ENCODE results near the gene APOO.
"Not testable (repeated sequence)": the region's sequence is repeated elsewhere in the genome, so short reads cannot be mapped to it uniquely, and the experiment has no call there.

Gene APOO

GRCh38 chrX:23861215-23861896 lies 46.4 kb downstream of the APOO start:
- H3K9ac ChIP-seq = no peak overlapping the region
- H3K4me2 ChIP-seq = peak overlapping the region in 2 of 11 experiments; percentile 4 to 29; a peak in 1 of 22 replicates

GRCh38 chrX:23859238-23859637 lies 48.5 kb downstream of the APOO start:
- Histone ChIP-seq H3K36me3 (peaks cover 0 to 16% (median 0%) of the 10 kb centered on the region in 11 experiments; a peak in 3 of 22 replicates), H3K4me1 (peaks cover 0 to 27% (median 0%) of the 10 kb centered on the region in 10 experiments; a peak in 7 of 20 replicates)
- not testable (repeated sequence) for H3K4me2 ChIP-seq; H4K20me1 ChIP-seq; H3K9me3 ChIP-seq (replicated peaks in 1 of 11); H3K27me3 ChIP-seq; H3K4me3 ChIP-seq; H3K27ac ChIP-seq; H3K9ac ChIP-seq

More at GRCh38 chrX:23861215-23861896, 46.4 kb downstream of the APOO start:
- no peaks in the 10 kb centered on the region for H3K9me3 ChIP-seq (replicated peaks in 1 of 11)
- H3K27ac ChIP-seq = no peak overlapping the region
- no peaks in the 10 kb centered on the region for H4K20me1 ChIP-seq
- H3K36me3 ChIP-seq = peaks cover 0 to 19% (median 0%) of the 10 kb centered on the region in 11 experiments; a peak in 5 of 22 replicates
- no peak for TF ChIP-seq Cebpa-rat (IDR thresholded peaks at IDR 0.05)
- H3K27me3 ChIP-seq = no peaks in the 10 kb centered on the region
- H3K4me1 ChIP-seq = peaks cover 0 to 15% (median 0%) of the 10 kb centered on the region in 10 experiments; a peak in 5 of 20 replicates
- no peak overlapping the region for H3K4me3 ChIP-seq

- Histone ChIP-seq H3K27ac (no peak overlapping the region), H3K4me3 (no peak overlapping the region), H3K4me2 (no peak overlapping the region), H3K27me3 (no peaks in the 10 kb centered on the region), H3K9me3 (replicated peaks in 1 of 11) (no peaks in the 10 kb centered on the region), H3K9ac (no peak overlapping the region), H3K36me3 (peaks cover 0 to 16% (median 0%) of the 10 kb centered on the region in 11 experiments; a peak in 3 of 22 replicates), H3K4me1 (peaks cover 0 to 34% (median 0%) of the 10 kb centered on the region in 10 experiments; a peak in 7 of 20 replicates), H4K20me1 (no peaks in the 10 kb centered on the region)
- no peak for TF ChIP-seq Cebpa-rat (IDR thresholded peaks at IDR 0.05)
Measured at GRCh38 chrX:23857935-23858334, 49.8 kb downstream of the APOO start.

DNA sequence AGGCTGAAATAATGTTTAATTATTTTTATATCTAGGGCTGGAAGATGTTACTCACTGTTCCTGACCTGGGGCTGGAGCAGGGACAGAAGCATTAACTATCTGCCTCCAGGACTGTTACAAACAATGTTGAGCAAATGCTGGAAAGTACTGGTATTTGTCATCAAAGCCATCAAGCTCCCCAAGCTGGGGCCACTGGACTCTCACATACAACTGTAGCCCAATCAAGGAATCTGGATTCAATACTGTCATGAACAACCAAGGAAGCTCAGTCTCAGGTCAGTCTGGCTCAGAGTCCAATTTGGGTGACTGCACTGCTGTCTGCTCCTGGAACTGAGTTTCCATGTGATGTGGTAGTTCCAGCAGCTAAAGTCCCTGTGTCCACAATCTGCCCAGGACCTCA lies 50.4 kb downstream of the APOO start:
- H3K36me3 ChIP-seq = peaks cover 0 to 16% (median 0%) of the 10 kb centered on the region in 11 experiments; a peak in 3 of 22 replicates
- no peak overlapping the region for H3K9ac ChIP-seq
- no peaks in the 10 kb centered on the region for H4K20me1 ChIP-seq
- H3K4me3 ChIP-seq = no peak overlapping the region
- no peak for TF ChIP-seq Cebpa-rat (IDR thresholded peaks at IDR 0.05)
- H3K4me2 ChIP-seq = no peak overlapping the region
- H3K4me1 ChIP-seq = peaks cover 0 to 32% (median 0%) of the 10 kb centered on the region in 10 experiments; a peak in 7 of 20 replicates
- H3K27ac ChIP-seq = no peak overlapping the region
- H3K27me3 ChIP-seq = no peaks in the 10 kb centered on the region
- no peaks in the 10 kb centered on the region for H3K9me3 ChIP-seq (replicated peaks in 1 of 11)

DNA sequence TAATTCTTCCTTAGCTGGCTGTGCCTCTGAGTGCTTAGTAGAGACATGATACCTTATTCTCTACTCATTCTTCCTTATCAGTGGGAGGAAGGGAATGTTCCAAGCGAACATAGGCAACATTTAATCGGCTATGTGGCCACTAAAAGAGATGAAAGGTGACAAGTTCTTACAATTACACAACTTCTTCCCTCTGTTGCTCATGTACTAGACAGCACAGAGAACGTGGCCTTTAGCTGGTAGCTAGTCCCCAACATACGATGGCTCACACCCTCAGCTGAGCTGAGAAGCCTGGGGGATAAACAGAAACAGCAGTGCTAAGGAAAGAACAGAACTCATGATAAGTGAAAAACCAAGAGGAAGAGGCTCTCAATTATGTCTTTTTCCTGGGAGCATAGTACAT lies 52.2 kb downstream of the APOO start:
- no peak overlapping the region for H3K4me3 ChIP-seq
- no peak overlapping the region for H3K9ac ChIP-seq
- H3K4me2 ChIP-seq = peak overlapping the region in 1 of 11 experiments; percentile 3; a peak in 1 of 22 replicates
- H3K27ac ChIP-seq = no peak overlapping the region
- no peaks in the 10 kb centered on the region for H4K20me1 ChIP-seq
- H3K9me3 ChIP-seq (replicated peaks in 1 of 11) = no peaks in the 10 kb centered on the region
- TF ChIP-seq Cebpa-rat (IDR thresholded peaks at IDR 0.05) = no peak
- H3K27me3 ChIP-seq = no peaks in the 10 kb centered on the region
- peaks cover 0 to 16% (median 0%) of the 10 kb centered on the region in 11 experiments; a peak in 3 of 22 replicates for H3K36me3 ChIP-seq
- H3K4me1 ChIP-seq = peaks cover 0 to 36% (median 2%) of the 10 kb centered on the region in 10 experiments; a peak in 9 of 20 replicates

DNA sequence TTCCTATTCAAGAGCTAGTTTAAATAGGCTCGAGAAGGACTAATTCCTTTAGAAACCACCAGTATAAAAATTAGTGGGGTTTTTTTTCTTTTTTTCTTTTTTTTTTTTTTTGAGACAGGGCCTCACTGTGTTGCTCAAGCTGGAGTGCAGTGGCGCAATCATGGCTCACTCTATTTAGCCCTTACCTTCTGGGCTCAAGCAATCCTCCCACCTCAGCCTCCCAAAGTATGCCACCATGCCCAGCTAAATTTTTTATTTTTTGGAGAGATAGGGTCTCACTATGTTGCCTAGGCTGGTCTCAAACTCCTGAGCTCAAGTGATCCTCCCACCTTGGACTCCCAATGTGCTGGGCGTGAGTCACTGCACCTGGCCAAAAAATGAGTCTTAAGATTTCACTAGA lies 52.8 kb downstream of the APOO start:
- TF ChIP-seq Cebpa-rat (IDR thresholded peaks at IDR 0.05) = no peak
- H3K36me3 ChIP-seq = peaks cover 0 to 16% (median 0%) of the 10 kb centered on the region in 11 experiments; a peak in 3 of 22 replicates
- H3K27ac ChIP-seq = no peak overlapping the region

DNA sequence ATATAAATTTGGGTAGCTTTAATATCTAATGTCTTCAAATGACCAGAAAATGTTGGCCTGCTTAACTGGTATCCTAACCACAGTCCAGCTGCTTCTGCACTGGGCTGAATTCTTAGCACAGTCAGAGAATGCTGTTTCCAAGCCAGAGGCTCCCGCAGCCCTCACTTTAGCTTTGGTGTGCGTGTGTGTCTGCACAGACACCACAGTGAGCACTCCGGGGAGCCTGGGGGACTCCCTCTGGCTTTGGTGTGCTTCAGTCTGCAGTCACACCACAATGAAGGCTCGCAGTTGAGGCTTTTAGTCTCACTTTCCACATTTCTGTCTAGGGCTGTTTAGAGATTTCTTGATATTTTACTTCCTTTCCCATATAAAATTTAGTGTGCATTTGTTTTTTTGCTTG lies 53.6 kb downstream of the APOO start:
- no peak for TF ChIP-seq Cebpa-rat (IDR thresholded peaks at IDR 0.05)
- peak overlapping the region in 3 of 11 experiments; percentile 20 to 35 (median 31); a peak in 3 of 22 replicates for H3K4me2 ChIP-seq
- peaks cover 0 to 16% (median 0%) of the 10 kb centered on the region in 11 experiments; a peak in 3 of 22 replicates for H3K36me3 ChIP-seq
- H3K27ac ChIP-seq = peak overlapping the region in 1 of 11 experiments; percentile 15; a peak in 1 of 22 replicates
- no peak overlapping the region for H3K4me3 ChIP-seq
- H4K20me1 ChIP-seq = no peaks in the 10 kb centered on the region
- H3K9ac ChIP-seq = no peak overlapping the region
- no peaks in the 10 kb centered on the region for H3K9me3 ChIP-seq (replicated peaks in 1 of 11)
- H3K27me3 ChIP-seq = no peaks in the 10 kb centered on the region
- peaks cover 0 to 38% (median 2%) of the 10 kb centered on the region in 10 experiments; a peak in 9 of 20 replicates for H3K4me1 ChIP-seq

More for the DNA sequence above, 52.8 kb downstream of the APOO start:
- peak overlapping the region in 3 of 11 experiments; percentile 20 to 35 (median 31); a peak in 2 of 22 replicates for H3K4me2 ChIP-seq
- peaks cover 0 to 38% (median 2%) of the 10 kb centered on the region in 10 experiments; a peak in 9 of 20 replicates for H3K4me1 ChIP-seq
- H3K9me3 ChIP-seq (replicated peaks in 1 of 11) = no peaks in the 10 kb centered on the region
- no peak overlapping the region for H3K9ac ChIP-seq
- H4K20me1 ChIP-seq = no peaks in the 10 kb centered on the region
- H3K4me3 ChIP-seq = no peak overlapping the region
- no peaks in the 10 kb centered on the region for H3K27me3 ChIP-seq

DNA sequence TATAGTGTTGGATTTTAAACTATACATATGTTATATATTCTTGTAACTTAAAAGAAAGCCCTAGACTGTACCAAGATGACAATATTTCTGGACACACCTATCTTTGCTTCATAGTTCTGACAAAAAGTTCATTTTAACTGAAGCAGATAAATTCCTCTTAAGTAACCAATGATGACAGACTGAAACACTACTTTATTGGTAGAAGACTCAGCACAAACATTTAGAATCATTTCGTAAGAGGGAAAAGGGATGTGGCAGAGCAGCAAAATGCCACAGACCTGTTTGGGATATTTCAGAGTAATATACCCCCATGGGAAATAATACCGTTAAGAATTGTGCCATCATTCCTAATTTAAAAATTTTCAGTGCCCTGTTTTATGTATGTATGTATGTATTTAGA lies 56.2 kb downstream of the APOO start:
- no peaks in the 10 kb centered on the region for H3K27me3 ChIP-seq
- peak overlapping the region in 1 of 11 experiments; percentile 32; a peak in 1 of 22 replicates for H3K27ac ChIP-seq
- peaks cover 0 to 46% (median 2%) of the 10 kb centered on the region in 10 experiments; a peak in 9 of 20 replicates for H3K4me1 ChIP-seq
- 0 out of 22 replicates have a peak, but pooled peaks cover 0 to under 1% (median 0%) of the 10 kb centered on the region in 11 experiments for H3K36me3 ChIP-seq
- no peak overlapping the region for H3K4me3 ChIP-seq
- no peaks in the 10 kb centered on the region for H4K20me1 ChIP-seq
- TF ChIP-seq Cebpa-rat (IDR thresholded peaks at IDR 0.05) = no peak
- peak overlapping the region in 4 of 11 experiments; percentile 10 to 42 (median 20); a peak in 4 of 22 replicates for H3K4me2 ChIP-seq
- no peak overlapping the region for H3K9ac ChIP-seq
- no peaks in the 10 kb centered on the region for H3K9me3 ChIP-seq (replicated peaks in 1 of 11)

GRCh38 chrX:23849241-23849640 lies 58.5 kb downstream of the APOO start:
- TF ChIP-seq Cebpa-rat (IDR thresholded peaks at IDR 0.05) = no peak
- Histone ChIP-seq H3K4me2 (no peak overlapping the region), H3K27me3 (no peaks in the 10 kb centered on the region), H3K4me1 (peaks cover 0 to 54% (median 9%) of the 10 kb centered on the region in 10 experiments; a peak in 12 of 20 replicates), H3K36me3 (no peaks in the 10 kb centered on the region), H3K9ac (no peak overlapping the region), H3K27ac (no peak overlapping the region), H4K20me1 (no peaks in the 10 kb centered on the region), H3K9me3 (replicated peaks in 1 of 11) (no peaks in the 10 kb centered on the region), H3K4me3 (no peak overlapping the region)
